Naive thymus-derived CD8-positive, alpha-beta T cell (primary cell): ENCODE results near the gene KIF26B. TPM values are rescaled to one million over a fixed set of nuclear protein-coding genes. Genes with fewer than 3 reads are reported as not detected.

Source experiments
- ATAC-seq, 2 donors: fragments of 150-1000 bp; cut with Tn5 transposase in 1 of 2; sonication (Bioruptor Pico), chemical (Tn5 transposase) in 1 of 2; 1 replicate in 1 of 2; 2 replicates in 1 of 2; pipeline ENCODE4 v1.10.0; 2021; ENCODE audit warnings: mild to moderate bottlenecking in 2 of 2, moderate library complexity in 2 of 2
- POLR2A ChIA-PET: fragments of 350-600 bp; sonication (Branson Sonifier 250); formaldehyde crosslinking; loops from one replicate; lab custom pipeline; 2021; ENCODE audit warnings: antibody characterized with exemption; lab: Charles Lee
- DNase-seq, 10 donors: peaks; one replicate each; pipeline versions ENCODE4 v3.0.0 to v3.0.0-alpha.2; 2020 to 2022
- H3K27ac Mint-ChIP-seq, 10 donors: one replicate each; pipeline ENCODE4 v1.8.0; 2020 to 2022; ENCODE audit warnings: mild to moderate bottlenecking in 10 of 10, mixed read lengths in 10 of 10, moderate library complexity in 4 of 10, inconsistent platforms in 1 of 10
- H3K27me3 Mint-ChIP-seq, 5 donors: one replicate each; pipeline ENCODE4 v1.8.0; 2021 to 2022; ENCODE audit warnings: mixed read lengths in 5 of 5
- H3K36me3 Mint-ChIP-seq, 3 donors: one replicate each; pipeline ENCODE4 v1.8.0; 2020 to 2022; ENCODE audit warnings: mixed read lengths in 3 of 3, mild to moderate bottlenecking in 2 of 3, inconsistent platforms in 1 of 3
- H3K4me1 Mint-ChIP-seq, 4 donors: one replicate each; pipeline ENCODE4 v1.8.0; 2021 to 2022; ENCODE audit warnings: mixed read lengths in 4 of 4
- H3K4me3 Mint-ChIP-seq, 10 donors: one replicate each; pipeline ENCODE4 v1.8.0; 2020 to 2022; ENCODE audit warnings: mild to moderate bottlenecking in 10 of 10, mixed read lengths in 10 of 10, moderate library complexity in 6 of 10, inconsistent platforms in 1 of 10
- H3K9me3 Mint-ChIP-seq, 9 donors: one replicate each; pipeline ENCODE4 v1.8.0; 2020 to 2022; ENCODE audit warnings: mixed read lengths in 9 of 9, mild to moderate bottlenecking in 3 of 9, inconsistent platforms in 1 of 9, moderate library complexity in 1 of 9
- polyA plus RNA-seq, 3 donors: library from polyadenylated mRNA; unstranded; fragments of 300-500 nt; fragmentation: Illumina TruSeq; gene quantifications; one replicate each; pipeline ENCODE4 v1.2.3, GENCODE V29; 2021
- total RNA-seq, 8 experiments: library from RNA in 2 of 8; stranded (reverse) in 2 of 8; gene quantifications; one replicate each; pipeline ENCODE4 v1.2.3 and lab custom pipeline; 2021 to 2026

The KIF26B gene
- total and polyA plus RNA-seq, 5 experiments from 2014 or later: 0.08 to 0.16 TPM; not detected in 3

DNA sequence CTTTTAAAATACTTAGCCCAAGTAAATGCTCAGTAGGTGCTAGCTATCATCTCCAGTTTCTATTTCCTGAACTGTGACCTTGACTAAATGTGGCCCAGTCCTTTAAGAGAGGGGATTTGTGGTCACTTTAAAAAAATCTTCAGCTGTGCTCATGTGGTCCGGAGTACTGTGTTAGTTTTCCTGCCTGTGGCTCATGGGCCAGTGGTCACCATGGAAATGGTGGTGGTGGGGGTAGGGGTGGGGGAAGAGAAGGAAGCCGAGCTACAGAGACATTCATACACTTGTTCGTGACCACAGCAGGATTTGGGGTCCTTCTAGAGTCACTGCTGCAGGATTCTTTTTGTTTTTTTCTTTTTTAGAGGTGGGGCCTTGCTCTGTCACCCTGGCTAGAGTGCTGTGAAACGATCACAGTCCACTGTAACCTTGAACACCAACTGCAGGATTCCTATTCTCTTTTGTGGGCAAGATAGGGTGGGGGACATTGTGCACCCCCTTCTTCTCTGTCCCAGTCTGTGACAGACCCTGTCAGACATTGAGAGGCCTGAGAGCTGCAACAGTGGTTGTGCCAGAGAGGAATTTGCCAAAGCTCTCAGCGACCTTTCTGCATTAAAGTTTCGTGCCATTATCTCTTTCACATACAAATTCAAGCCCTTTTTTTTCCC, 25.8 kb downstream of the KIF26B start:
- Mint-ChIP-seq H3K27me3 (peaks cover 0 to 2% (median 0%) of the 10 kb centered on the region in 5 donors), H3K4me1 (peaks cover 0 to 11% (median 2%) of the 10 kb centered on the region in 4 donors), H3K4me3 (no peak overlapping the region), H3K36me3 (no peaks in the 10 kb centered on the region), H3K27ac (peak overlapping the region in 2 of 10 donors; percentile 11 to 56), H3K9me3 (no peaks in the 10 kb centered on the region)
- DNase-seq (no peak), ATAC-seq (no peak)
- POLR2A ChIA-PET: no interaction called here

GRCh38 chr1:245181158-245181517, 26.4 kb downstream of the KIF26B start:
- POLR2A ChIA-PET: no interaction called here
- H3K36me3 Mint-ChIP-seq: no peaks in the 10 kb centered on the region
- H3K4me3 Mint-ChIP-seq: no peak overlapping the region
- peaks cover 0 to 2% (median 0%) of the 10 kb centered on the region in 5 donors for H3K27me3 Mint-ChIP-seq
- peak overlapping the region in 1 of 10 donors; percentile 56 for H3K27ac Mint-ChIP-seq
- no peaks in the 10 kb centered on the region for H3K9me3 Mint-ChIP-seq
- ATAC-seq: no peak
- peaks cover 0 to 11% (median 2%) of the 10 kb centered on the region in 4 donors for H3K4me1 Mint-ChIP-seq
- no peak for DNase-seq

- POLR2A ChIA-PET: no interaction called here
- DNase-seq (no peak), ATAC-seq (no peak)
- Mint-ChIP-seq H3K27ac (no peak overlapping the region), H3K4me3 (no peak overlapping the region), H3K36me3 (no peaks in the 10 kb centered on the region), H3K4me1 (peaks cover 0 to 11% (median 2%) of the 10 kb centered on the region in 4 donors), H3K27me3 (peaks cover 0 to 2% (median 0%) of the 10 kb centered on the region in 5 donors), H3K9me3 (no peaks in the 10 kb centered on the region)
Measured at GRCh38 chr1:245182028-245182427, 27.2 kb downstream of the KIF26B start.

- Mint-ChIP-seq H3K36me3 (no peaks in the 10 kb centered on the region), H3K4me3 (no peak overlapping the region), H3K27me3 (peaks cover 0 to 9% (median 3%) of the 10 kb centered on the region in 5 donors), H3K9me3 (no peaks in the 10 kb centered on the region), H3K4me1 (peaks cover 0 to 11% (median 2%) of the 10 kb centered on the region in 4 donors), H3K27ac (no peak overlapping the region)
- POLR2A ChIA-PET: no interaction called here
- DNase-seq (no peak), ATAC-seq (no peak)
Measured at GRCh38 chr1:245183429-245183828, 28.6 kb downstream of the KIF26B start.

DNA sequence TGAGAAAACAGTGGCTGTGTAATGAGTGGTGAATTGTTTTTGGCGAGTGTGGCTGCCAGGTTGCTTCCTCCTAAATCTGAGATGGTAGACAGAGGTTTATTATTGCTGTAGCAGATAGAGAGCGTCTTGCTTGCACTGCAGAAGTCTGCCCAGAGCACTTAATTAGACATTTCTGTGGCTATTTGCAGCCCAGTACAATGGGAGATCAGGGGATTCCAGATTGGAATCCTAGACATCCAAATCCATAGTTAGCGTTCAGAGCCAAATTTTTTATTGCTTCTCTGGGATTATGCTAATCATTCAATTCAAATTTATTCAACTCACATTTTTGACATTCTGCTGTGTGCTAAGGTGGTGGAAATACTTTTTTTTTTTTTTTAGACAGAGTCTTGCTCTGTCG, 30.0 kb downstream of the KIF26B start:
- Mint-ChIP-seq H3K9me3 (no peaks in the 10 kb centered on the region), H3K4me3 (no peak overlapping the region), H3K4me1 (peaks cover 0 to 11% (median 2%) of the 10 kb centered on the region in 4 donors), H3K36me3 (no peaks in the 10 kb centered on the region), H3K27me3 (peaks cover 0 to 9% (median 4%) of the 10 kb centered on the region in 5 donors), H3K27ac (no peak overlapping the region)
- POLR2A ChIA-PET: no interaction called here
- ATAC-seq: no peak
- DNase-seq: no peak

DNA sequence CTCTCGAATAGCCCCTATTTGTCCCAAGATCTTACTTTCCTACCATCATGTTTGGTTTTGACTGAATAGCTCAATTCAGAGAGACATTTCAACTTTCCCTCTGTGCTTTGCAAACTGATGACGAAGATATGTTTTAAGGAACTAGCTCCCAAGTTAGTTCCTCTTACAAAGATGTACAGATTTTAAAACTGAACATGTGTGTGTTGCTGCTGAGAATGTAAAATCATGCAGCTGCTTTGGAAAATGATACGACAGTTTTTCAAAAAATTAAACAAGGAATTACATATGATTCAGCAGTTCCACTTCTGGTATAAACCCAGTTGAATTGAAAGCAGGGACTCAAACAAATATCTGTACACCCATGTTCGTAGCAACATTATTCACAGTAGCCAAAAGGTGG, 33.6 kb downstream of the KIF26B start:
- Mint-ChIP-seq H3K27me3 (peaks cover 0 to 9% (median 5%) of the 10 kb centered on the region in 5 donors), H3K36me3 (no peaks in the 10 kb centered on the region), H3K9me3 (no peaks in the 10 kb centered on the region), H3K4me3 (no peak overlapping the region), H3K27ac (no peak overlapping the region), H3K4me1 (no peaks in the 10 kb centered on the region)
- DNase-seq: no peak
- no peak for ATAC-seq
- POLR2A ChIA-PET: no interaction called here

GRCh38 chr1:245195398-245195797, 40.6 kb downstream of the KIF26B start:
- peaks cover 3 to 38% (median 13%) of the 10 kb centered on the region in 5 donors for H3K27me3 Mint-ChIP-seq
- H3K9me3 Mint-ChIP-seq: no peaks in the 10 kb centered on the region
- DNase-seq (no peak), ATAC-seq (no peak)
- POLR2A ChIA-PET: no interaction called here
- H3K4me1 Mint-ChIP-seq: peaks cover 0 to 7% (median 5%) of the 10 kb centered on the region in 4 donors
- no peak overlapping the region for H3K4me3 Mint-ChIP-seq
- no peak overlapping the region for H3K27ac Mint-ChIP-seq
- no peaks in the 10 kb centered on the region for H3K36me3 Mint-ChIP-seq

DNA sequence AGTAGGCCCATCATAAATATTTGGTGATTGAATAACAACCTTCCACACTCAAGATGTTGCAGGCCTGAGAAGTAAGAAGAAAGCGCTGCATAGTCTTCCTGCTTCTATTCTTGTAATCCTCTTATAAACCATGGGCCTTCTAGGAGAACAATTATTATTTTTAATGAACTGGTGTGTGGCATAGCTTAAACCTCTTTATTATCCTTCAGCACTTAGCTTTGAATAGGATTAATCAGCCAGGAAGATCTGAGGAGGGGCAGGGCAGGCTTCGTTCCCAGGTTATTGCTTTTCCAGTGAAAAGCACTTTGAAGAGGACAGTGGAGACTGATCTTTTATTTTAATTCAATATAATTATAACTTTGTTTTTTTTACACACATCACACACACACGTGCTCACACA, 42.3 kb downstream of the KIF26B start:
- DNase-seq: no peak
- Mint-ChIP-seq H3K9me3 (no peaks in the 10 kb centered on the region), H3K4me1 (peaks cover 0 to 18% (median 11%) of the 10 kb centered on the region in 4 donors), H3K27ac (no peak overlapping the region), H3K27me3 (peaks cover 6 to 43% (median 15%) of the 10 kb centered on the region in 5 donors), H3K36me3 (no peaks in the 10 kb centered on the region), H3K4me3 (no peak overlapping the region)
- no peak for ATAC-seq
- POLR2A ChIA-PET: no interaction called here

- Mint-ChIP-seq H3K36me3 (no peaks in the 10 kb centered on the region), H3K4me3 (no peak overlapping the region), H3K27ac (no peak overlapping the region), H3K27me3 (peaks cover 6 to 43% (median 17%) of the 10 kb centered on the region in 5 donors), H3K4me1 (peaks cover 0 to 18% (median 11%) of the 10 kb centered on the region in 4 donors), H3K9me3 (no peaks in the 10 kb centered on the region)
- POLR2A ChIA-PET: no interaction called here
- DNase-seq: no peak
- no peak for ATAC-seq
Measured at GRCh38 chr1:245197911-245198379, 43.2 kb downstream of the KIF26B start.

DNA sequence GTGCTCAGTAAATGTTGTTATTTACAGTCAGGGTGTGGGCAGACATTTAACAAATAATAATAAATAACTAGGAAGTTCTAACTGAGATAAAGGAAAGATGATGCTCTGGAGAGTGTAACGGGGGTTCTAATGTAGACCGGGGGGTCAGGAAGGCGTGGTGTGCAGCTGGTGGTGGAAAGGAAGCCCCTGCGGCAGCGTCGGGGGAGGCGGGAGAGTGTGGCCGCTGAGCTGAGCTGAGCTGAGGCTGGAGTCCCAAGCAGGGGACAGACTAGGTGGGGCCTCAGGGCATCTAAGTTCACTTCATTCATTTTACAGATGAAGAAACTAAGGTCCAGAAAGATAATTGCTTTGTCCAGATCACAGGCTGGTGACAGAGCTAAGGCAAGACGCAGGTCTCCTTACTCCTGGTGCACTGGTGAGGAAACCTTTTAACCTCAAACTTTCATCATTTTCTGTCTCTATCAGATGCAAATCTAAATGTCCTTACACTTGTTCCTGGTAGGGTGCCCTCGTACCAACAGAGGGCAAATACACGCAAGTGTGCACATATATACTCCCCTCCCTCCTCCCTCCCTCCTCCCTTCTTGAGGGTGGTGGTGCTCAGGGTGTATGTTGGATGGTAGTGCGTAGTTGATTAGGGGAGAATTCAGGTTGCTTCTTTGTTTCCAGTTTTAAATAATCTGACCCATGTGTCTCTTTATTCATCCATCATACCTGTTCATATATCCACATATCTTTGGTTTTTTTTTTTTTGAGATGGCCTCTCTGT, 44.1 kb downstream of the KIF26B start:
- Mint-ChIP-seq H3K27me3 (peaks cover 6 to 43% (median 17%) of the 10 kb centered on the region in 5 donors), H3K36me3 (no peaks in the 10 kb centered on the region), H3K9me3 (no peaks in the 10 kb centered on the region), H3K4me3 (peak overlapping the region in 1 of 10 donors; percentile 17), H3K27ac (peak overlapping the region in 1 of 10 donors; percentile 77), H3K4me1 (peaks cover 0 to 18% (median 11%) of the 10 kb centered on the region in 4 donors)
- no peak for DNase-seq
- no peak for ATAC-seq
- POLR2A ChIA-PET: no interaction called here

DNA sequence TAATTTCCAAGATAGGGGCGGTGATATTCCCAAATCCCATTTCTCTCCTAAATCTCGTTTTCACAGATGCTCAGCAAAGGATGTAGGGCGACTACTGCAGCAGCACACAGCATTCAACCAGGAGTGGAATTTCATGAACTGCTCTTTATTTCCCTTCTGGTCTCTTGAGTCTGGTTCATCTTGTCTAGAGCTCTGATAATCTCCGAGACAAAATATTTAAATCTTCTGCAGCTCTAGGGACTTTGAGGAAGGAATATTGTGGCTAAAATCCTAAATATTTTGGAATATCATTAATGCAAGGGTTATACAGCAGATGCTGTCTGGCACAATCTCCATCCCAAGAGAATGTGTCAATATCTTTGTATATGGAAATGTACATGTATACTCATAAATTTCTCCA, 45.4 kb downstream of the KIF26B start:
- DNase-seq: no peak
- peaks cover 0 to 4% (median 0%) of the 10 kb centered on the region in 9 donors for H3K9me3 Mint-ChIP-seq
- POLR2A ChIA-PET: no interaction called here
- ATAC-seq: no peak
- peaks cover 9 to 43% (median 17%) of the 10 kb centered on the region in 5 donors for H3K27me3 Mint-ChIP-seq
- H3K27ac Mint-ChIP-seq: no peak overlapping the region
- no peak overlapping the region for H3K4me3 Mint-ChIP-seq
- no peaks in the 10 kb centered on the region for H3K36me3 Mint-ChIP-seq
- H3K4me1 Mint-ChIP-seq: peaks cover 0 to 18% (median 11%) of the 10 kb centered on the region in 4 donors

GRCh38 chr1:245201201-245201600, 46.4 kb downstream of the KIF26B start:
- H3K27me3 Mint-ChIP-seq: peaks cover 9 to 39% (median 17%) of the 10 kb centered on the region in 5 donors

GRCh38 chr1:245201827-245202226, 47.0 kb downstream of the KIF26B start:
- Mint-ChIP-seq H3K9me3 (peaks cover 1 to 10% (median 7%) of the 10 kb centered on the region in 9 donors), H3K36me3 (peaks cover 0 to 7% (median 0%) of the 10 kb centered on the region in 3 donors), H3K4me1 (peaks cover 1 to 18% (median 11%) of the 10 kb centered on the region in 4 donors), H3K27ac (peak overlapping the region in 1 of 10 donors; percentile 25), H3K4me3 (peak overlapping the region in 1 of 10 donors; percentile 5), H3K27me3 (peaks cover 9 to 33% (median 13%) of the 10 kb centered on the region in 5 donors)
- POLR2A ChIA-PET: interaction anchor here (0.6 kb wide), 1 partner anchor 917 kb away, joined by 3 read pairs; no protein-coding TSS in a partner anchor
- DNase-seq (no peak), ATAC-seq (no peak)

More at GRCh38 chr1:245201201-245201600, 46.4 kb downstream of the KIF26B start:
- H3K36me3 Mint-ChIP-seq: peaks cover 0 to 1% (median 0%) of the 10 kb centered on the region in 3 donors
- no peak for DNase-seq
- H3K27ac Mint-ChIP-seq: no peak overlapping the region
- peak overlapping the region in 1 of 10 donors; percentile 24 for H3K4me3 Mint-ChIP-seq
- POLR2A ChIA-PET: no interaction called here
- H3K9me3 Mint-ChIP-seq: peaks cover 0 to 5% (median 2%) of the 10 kb centered on the region in 9 donors
- H3K4me1 Mint-ChIP-seq: peaks cover 0 to 18% (median 11%) of the 10 kb centered on the region in 4 donors
- ATAC-seq: no peak
